HepG2 (cell line): ENCODE measurements around the gene FUZ. TPM values are rescaled to one million over a fixed set of nuclear protein-coding genes. Genes with fewer than 3 reads are reported as not detected.

Experiments
- ATAC-seq: fragments of 200-7000 bp; cut with Tn5 transposase; 3 replicates; pipeline ENCODE4 v1.9.1; 2020; ENCODE audit warnings: mild to moderate bottlenecking, moderate library complexity
- BruUV-seq: library from RNA; stranded (reverse); fragments of 400-500 nt; replicated peaks from 2 replicates; lab custom pipeline; 2021; lab: Mats Ljungman, UMichigan
- CTCF ChIA-PET: fragments of 300-600 bp; formaldehyde crosslinking; extraction: SDS; loops from one replicate; lab custom pipeline; 2021; ENCODE audit warnings: low total read pairs, inconsistent platforms, low intra/inter-chr PET ratio; lab: Yijun Ruan, JAX
- POLR2A ChIA-PET: fragments of 350-600 bp; sonication (Branson Sonifier 250); formaldehyde crosslinking; loops from one replicate; lab custom pipeline; 2020; ENCODE audit warnings: antibody characterized with exemption, inconsistent platforms; lab: Yijun Ruan, JAX
- DNase-seq: peaks from one replicate; pipeline ENCODE4 v3.0.0-alpha.2; 2015; ENCODE audit warnings: low spot score
- FAIRE-seq: peaks from 3 replicates; lab custom pipeline; 2011; peaks lifted over from hg19 to GRCh38; lab: Jason Lieb, UNC
- H2AFZ ChIP-seq: one replicate; pipeline ENCODE4 v1.6.1; 2011; ENCODE audit warnings: low read length, inconsistent platforms
- H3K27ac ChIP-seq: fragments of 300-600 bp; 3 replicates; pipeline ENCODE4 v1.8.0; 2011; ENCODE audit warnings: mixed run types, mild to moderate bottlenecking, mixed read lengths, low read length, inconsistent platforms; ENCODE audit not compliant: insufficient read depth; ENCODE audit errors: extremely low read length
- H3K27me3 ChIP-seq, 2 experiments: fragments of 200-600 bp in 1 of 2; 2 replicates in 1 of 2; 3 replicates in 1 of 2; pipeline versions ENCODE4 v1.6.0 to v1.8.0; 2011; ENCODE audit warnings: low read length in 2 of 2, mild to moderate bottlenecking in 2 of 2, moderate library complexity in 2 of 2, inconsistent platforms in 1 of 2; ENCODE audit not compliant: insufficient read depth in 2 of 2, control insufficient read depth in 1 of 2
- H3K36me3 ChIP-seq, 2 experiments: fragments of 200-600 bp in 1 of 2; replicated peaks in 1 of 2; 2 replicates in 1 of 2; 3 replicates in 1 of 2; pipeline versions ENCODE4 v1.5.1 to v1.8.0; 2011; ENCODE audit warnings: low read length in 2 of 2, inconsistent platforms in 1 of 2; ENCODE audit not compliant: insufficient read depth in 2 of 2, control insufficient read depth in 1 of 2
- H3K4me1 ChIP-seq: 2 replicates; pipeline ENCODE4 v1.5.1; 2012; ENCODE audit warnings: low read length, inconsistent platforms; ENCODE audit not compliant: insufficient read depth
- H3K4me2 ChIP-seq: 2 replicates; pipeline ENCODE4 v1.6.0; 2011; ENCODE audit warnings: low read depth, low read length, inconsistent platforms
- H3K4me3 ChIP-seq, 3 experiments: fragments of 200-600 bp in 1 of 3; sonication (generic), shearing (Covaris generic) in 1 of 3; replicated peaks in 1 of 3; 2 replicates each; pipeline ENCODE4 v1.5.1; 2011 to 2016; ENCODE audit warnings: low read length in 3 of 3, inconsistent platforms in 2 of 3, low read depth in 2 of 3, mild to moderate bottlenecking in 2 of 3, control low read depth in 1 of 3, mixed read lengths in 1 of 3; ENCODE audit not compliant: insufficient read depth in 1 of 3
- H3K79me2 ChIP-seq: one replicate; pipeline ENCODE4 v1.6.1; 2011; ENCODE audit warnings: low read length, inconsistent platforms; ENCODE audit not compliant: insufficient read depth
- H3K9ac ChIP-seq: 2 replicates; pipeline ENCODE4 v1.6.0; 2011; ENCODE audit warnings: mild to moderate bottlenecking, low read depth, low read length, inconsistent platforms; ENCODE audit not compliant: insufficient read depth
- H3K9me3 ChIP-seq: 2 replicates; pipeline ENCODE4 v1.5.1; 2012; ENCODE audit warnings: mild to moderate bottlenecking, low read length
- H4K20me1 ChIP-seq: 2 replicates; pipeline ENCODE4 v1.6.0; 2011; ENCODE audit warnings: inconsistent platforms, mild to moderate bottlenecking, low read length, moderate library complexity; ENCODE audit not compliant: insufficient read depth
- CCAR2 ChIP-seq: fragments of 200-400 bp; formaldehyde crosslinking; optimal IDR thresholded peaks from 2 replicates; pipeline ENCODE3; 2018; ENCODE audit warnings: low read depth, mild to moderate bottlenecking, low read length, moderate library complexity
- FOSL1 ChIP-seq: sonication (generic); formaldehyde crosslinking; IDR thresholded peaks from 2 replicates; pipeline ENCODE4 v1.9.0; 2021; ENCODE audit warnings: missing genetic modification reagents, borderline replicate concordance
- GABPB1 ChIP-seq: IDR thresholded peaks from 2 replicates; pipeline ENCODE4 v1.6.1; 2016; ENCODE audit warnings: mild to moderate bottlenecking, missing genetic modification reagents, moderate library complexity, missing compliant biosample characterization
- MEF2D ChIP-seq: sonication (generic); formaldehyde crosslinking; IDR thresholded peaks from 2 replicates; pipeline ENCODE4 v1.5.1; 2020; ENCODE audit warnings: mild to moderate bottlenecking, missing genetic modification reagents
- TSC22D2 ChIP-seq: sonication (generic); formaldehyde crosslinking; IDR thresholded peaks from 2 replicates; pipeline ENCODE4 v1.5.1; 2020; ENCODE audit warnings: missing genetic modification reagents, mild to moderate bottlenecking, borderline replicate concordance
- ZBTB20 ChIP-seq: sonication (generic); formaldehyde crosslinking; IDR thresholded peaks from 2 replicates; pipeline ENCODE4 v1.8.1; 2023; ENCODE audit warnings: missing genetic modification reagents, low read depth, mild to moderate bottlenecking, borderline replicate concordance
- ZBTB25 ChIP-seq: IDR thresholded peaks from 2 replicates; pipeline ENCODE4 v1.6.1; 2018; ENCODE audit warnings: missing genetic modification reagents
- ZNF556 ChIP-seq: sonication (generic); formaldehyde crosslinking; IDR thresholded peaks from 2 replicates; pipeline ENCODE4 v1.4.0; 2020; ENCODE audit warnings: mild to moderate bottlenecking, missing genetic modification reagents, borderline replicate concordance
- WGBS: methylation state at CpG from one replicate; pipeline ENCODE4 v1.1.6; 2017; ENCODE audit warnings: low lambda C conversion rate; 5-methylcytosine and 5-hydroxymethylcytosine counted together
- in situ Hi-C: cut with HindIII; loops from 2 replicates; pipeline ENCODE4 v1.10.0; 2017; ENCODE audit warnings: low pct_unique_long_range_greater_than_20kb; ENCODE audit not compliant: extremely low pct_ligation_motif_present
- intact Hi-C: fragments of 100-400 bp; cut with micrococcal nuclease; formaldehyde crosslinking; loops from one replicate; pipeline ENCODE4 v1.10.0; 2022; ENCODE audit not compliant: unreplicated experiment
- polyA plus RNA-seq, 8 experiments: library from polyadenylated mRNA; depleted of rRNA in 3 of 8; stranded (reverse) in 7 of 8; unstranded in 1 of 8; fragments of >200 nt; fragmentation: Illumina TruSeq in 4 of 8; extraction: Trizol in 4 of 8; gene quantifications; 2 replicates each; pipeline versions ENCODE4 v1.2.1 to v1.2.3, GENCODE V29; 2011 to 2016; ENCODE audit warnings: low read depth in 4 of 8, missing spikeins in 1 of 8, mixed read lengths in 1 of 8; ENCODE audit not compliant: insufficient read depth in 1 of 8
- total RNA-seq, 5 experiments: library from RNA; depleted of rRNA; stranded (reverse); fragments of >200 nt; fragmentation: Illumina TruSeq; extraction: Trizol; gene quantifications; 2 replicates each; pipeline ENCODE4 v1.2.3, GENCODE V29; 2016; ENCODE audit warnings: low read depth in 1 of 5
- TF ChIP-seq, protein P1 (sequence below): sonication (generic); formaldehyde crosslinking; IDR thresholded peaks from 2 replicates; pipeline ENCODE4 v1.9.0; 2022; ENCODE audit warnings: missing genetic modification reagents, mild to moderate bottlenecking, borderline replicate concordance
- TF ChIP-seq, protein P2 (sequence below): sonication (generic); formaldehyde crosslinking; IDR thresholded peaks from 2 replicates; pipeline ENCODE4 v1.8.0; 2022; ENCODE audit warnings: missing genetic modification reagents, low read depth, mild to moderate bottlenecking, borderline replicate concordance

The FUZ gene
- total and polyA plus RNA-seq, 2 of the 13 experiments (the other 11 are each of a cell fraction or from before 2014, with no cell fraction given), result 0.08 TPM; not detected in 1

DNA sequence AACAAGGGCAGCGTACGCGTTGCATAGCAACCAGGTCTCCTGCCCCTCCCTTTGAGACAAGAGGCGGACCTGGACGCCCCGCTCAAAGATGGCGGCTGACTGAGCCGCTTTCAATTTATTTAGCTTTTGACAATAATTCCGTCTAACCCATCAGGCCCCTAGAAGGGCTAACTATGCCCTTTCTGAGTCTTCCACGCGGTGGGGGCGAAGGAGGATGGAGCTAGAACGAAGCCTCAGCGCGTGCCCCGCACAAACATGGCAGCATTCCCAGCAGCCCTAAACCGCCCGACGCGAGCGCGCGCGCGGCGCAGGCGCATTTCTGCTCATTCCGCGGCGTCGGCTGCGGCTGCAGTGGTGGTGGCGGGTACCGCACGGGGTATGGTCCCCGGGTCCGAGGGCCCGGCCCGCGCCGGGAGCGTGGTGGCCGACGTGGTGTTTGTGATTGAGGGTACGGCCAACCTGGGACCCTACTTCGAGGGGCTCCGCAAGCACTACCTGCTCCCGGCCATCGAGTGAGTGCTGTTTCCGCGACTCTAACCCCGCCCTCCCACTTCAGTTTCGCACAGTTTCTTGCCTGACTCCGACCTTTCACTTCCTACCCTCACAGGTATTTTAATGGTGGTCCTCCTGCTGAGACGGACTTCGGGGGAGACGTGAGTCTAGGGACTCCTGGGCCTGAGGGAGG lies 5.0 kb upstream of the FUZ start, which contains the start of gene MED25 (continued):
- 0 out of 2 replicates have a peak, but pooled peaks have one; percentile 16 for TF ChIP-seq ZNF556 (CRISPR knock-in tag)
- no peak for TF ChIP-seq ZBTB20 (CRISPR knock-in tag)
- peak; percentile 31; the same call in 1 of the 2 replicates for TF ChIP-seq MEF2D (CRISPR knock-in tag)
- peak; percentile 40; the same call in 1 of the 2 replicates for TF ChIP-seq ZBTB25 (CRISPR knock-in tag)
- TF ChIP-seq, protein P1, sequence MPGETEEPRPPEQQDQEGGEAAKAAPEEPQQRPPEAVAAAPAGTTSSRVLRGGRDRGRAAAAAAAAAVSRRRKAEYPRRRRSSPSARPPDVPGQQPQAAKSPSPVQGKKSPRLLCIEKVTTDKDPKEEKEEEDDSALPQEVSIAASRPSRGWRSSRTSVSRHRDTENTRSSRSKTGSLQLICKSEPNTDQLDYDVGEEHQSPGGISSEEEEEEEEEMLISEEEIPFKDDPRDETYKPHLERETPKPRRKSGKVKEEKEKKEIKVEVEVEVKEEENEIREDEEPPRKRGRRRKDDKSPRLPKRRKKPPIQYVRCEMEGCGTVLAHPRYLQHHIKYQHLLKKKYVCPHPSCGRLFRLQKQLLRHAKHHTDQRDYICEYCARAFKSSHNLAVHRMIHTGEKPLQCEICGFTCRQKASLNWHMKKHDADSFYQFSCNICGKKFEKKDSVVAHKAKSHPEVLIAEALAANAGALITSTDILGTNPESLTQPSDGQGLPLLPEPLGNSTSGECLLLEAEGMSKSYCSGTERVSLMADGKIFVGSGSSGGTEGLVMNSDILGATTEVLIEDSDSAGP, result peak; percentile 71; the same call in 1 of the 2 replicates
- TF ChIP-seq GABPB1 (CRISPR knock-in tag), result peak; percentile 82
- no peak for TF ChIP-seq TSC22D2 (CRISPR knock-in tag)

DNA sequence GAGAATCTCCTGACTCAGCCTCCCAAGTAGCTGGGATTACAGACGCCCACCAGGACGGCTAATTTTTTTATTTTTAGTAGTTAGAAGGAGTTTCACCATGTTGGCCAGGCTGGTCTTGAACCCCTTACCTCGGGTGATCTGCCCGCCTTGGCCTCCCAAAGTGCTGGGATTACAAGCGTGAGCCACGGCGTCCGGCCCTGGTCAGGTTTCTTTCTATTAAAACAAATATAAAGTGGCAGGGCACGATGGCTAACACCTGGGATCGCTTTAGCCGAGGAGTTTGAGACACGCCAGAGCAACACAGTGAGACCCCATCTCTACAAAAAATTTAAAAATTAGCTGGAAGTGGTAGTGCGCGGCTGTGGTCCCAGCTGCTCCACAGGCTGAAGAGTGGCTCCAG lies 3.5 kb upstream of the FUZ start:
- CTCF ChIA-PET, result no interaction called here
- H3K9me3 ChIP-seq, result no peaks in the 10 kb centered on the region
- H3K4me3 ChIP-seq, result peak overlapping the region in 1 of 3 experiments; percentile 88; a peak in 1 of 6 replicates
- peaks cover 20% of the 10 kb centered on the region for H3K79me2 ChIP-seq
- H3K9ac ChIP-seq, result peak overlapping the region; percentile 32; the same call in 1 of the 2 replicates
- H3K4me1 ChIP-seq, result peaks cover 11% of the 10 kb centered on the region
- intact Hi-C loops, result loop anchor here (10.0 kb wide), 1 partner anchor 52 kb away; the partner anchor contains the start of genes AP2A1 and TSKS
- no peak for FAIRE-seq
- no peak for TF ChIP-seq FOSL1
- TF ChIP-seq CCAR2, result no peak
- TF ChIP-seq, protein P2, sequence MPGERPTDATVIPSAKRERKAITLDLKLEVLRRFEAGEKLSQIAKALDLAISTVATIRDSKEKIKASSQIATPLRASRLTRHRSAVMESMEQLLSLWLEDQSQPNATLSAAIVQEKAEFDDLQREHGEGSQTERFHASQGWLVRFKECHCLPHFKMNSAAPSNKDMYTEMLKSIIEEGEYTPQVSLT (CRISPR knock-in tag), result no peak
- TF ChIP-seq, all 625 proteins: peak for 0
- H4K20me1 ChIP-seq, result no peaks in the 10 kb centered on the region
- WGBS, result 64% methylated on average over 14 of the region's 14 CpGs
- H2AFZ ChIP-seq, result no peak overlapping the region
- DNase-seq, result no peak
- ATAC-seq, result no peak
- peaks cover 2 to 4% of the 10 kb centered on the region in 2 experiments; a peak in 1 of 5 replicates for H3K36me3 ChIP-seq
- POLR2A ChIA-PET, result no interaction called here
- no peaks in the 10 kb centered on the region; a peak in 1 of 5 replicates for H3K27me3 ChIP-seq
- BruUV-seq, result no TSS peak
- in situ Hi-C loops, result no loop called here
- H3K4me2 ChIP-seq, result peak overlapping the region; percentile 78; the same call in 1 of the 2 replicates
- peak overlapping the region; percentile 88 for H3K27ac ChIP-seq
